Hepatocyte (in vitro differentiated cells): ENCODE results near the gene SBK2. TPM values are rescaled to one million over a fixed set of nuclear protein-coding genes. Genes with fewer than 3 reads are reported as not detected.

ENCODE experiments used
- DNase-seq: peaks from one replicate; pipeline ENCODE4 v3.0.0-alpha.2; 2016; ENCODE audit warnings: low spot score
- H2AFZ ChIP-seq: fragments of 200-600 bp; sonication (generic); 2 replicates; pipeline ENCODE4 v1.6.0; 2016; ENCODE audit warnings: antibody characterized with exemption, mild to moderate bottlenecking
- H3K27ac ChIP-seq: fragments of 200-600 bp; sonication (generic); 2 replicates; pipeline ENCODE4 v1.5.1; 2016; ENCODE audit warnings: mild to moderate bottlenecking
- H3K27me3 ChIP-seq: fragments of 200-600 bp; sonication (generic); 2 replicates; pipeline ENCODE4 v1.6.1; 2016
- H3K36me3 ChIP-seq: fragments of 200-600 bp; sonication (generic); replicated peaks from 2 replicates; pipeline ENCODE4 v1.5.1; 2016; ENCODE audit warnings: low read depth; ENCODE audit not compliant: insufficient read depth
- H3K4me1 ChIP-seq: fragments of 200-600 bp; sonication (generic); 2 replicates; pipeline ENCODE4 v1.5.1; 2016; ENCODE audit warnings: mild to moderate bottlenecking, moderate library complexity; ENCODE audit not compliant: insufficient read depth
- H3K4me2 ChIP-seq: fragments of 200-600 bp; sonication (generic); 2 replicates; pipeline ENCODE4 v1.6.0; 2016
- H3K4me3 ChIP-seq: fragments of 200-600 bp; sonication (generic); 2 replicates; pipeline ENCODE4 v1.5.1; 2016; ENCODE audit warnings: mild to moderate bottlenecking
- H3K79me2 ChIP-seq: fragments of 200-600 bp; sonication (generic); 2 replicates; pipeline ENCODE4 v1.6.0; 2017; ENCODE audit warnings: mild to moderate bottlenecking
- H3K9me2 ChIP-seq: fragments of 200-600 bp; sonication (generic); replicated peaks from 2 replicates; pipeline ENCODE4 v1.6.0; 2017; ENCODE audit warnings: mild to moderate bottlenecking; ENCODE audit not compliant: insufficient read depth
- H3K9me3 ChIP-seq: fragments of 200-600 bp; sonication (generic); 2 replicates; pipeline ENCODE4 v1.5.1; 2016; ENCODE audit warnings: low read depth, mild to moderate bottlenecking
- H4K20me1 ChIP-seq: fragments of 200-600 bp; sonication (generic); 2 replicates; pipeline ENCODE4 v1.6.0; 2016; ENCODE audit warnings: mild to moderate bottlenecking; ENCODE audit not compliant: insufficient read depth, poor library complexity, severe bottlenecking
- EZH2 ChIP-seq: fragments of 200-600 bp; sonication (generic); IDR thresholded peaks from 2 replicates; pipeline ENCODE4 v1.6.1; 2016; ENCODE audit warnings: antibody characterized with exemption, mild to moderate bottlenecking, borderline replicate concordance
- EZH2phosphoT487 ChIP-seq: fragments of 200-600 bp; sonication (generic); IDR thresholded peaks from one replicate; pipeline ENCODE4 v1.6.1; 2018; ENCODE audit warnings: antibody characterized with exemption, mild to moderate bottlenecking, low read depth, moderate library complexity; ENCODE audit not compliant: unreplicated experiment, severe bottlenecking
- WGBS: methylation state at CpG from one replicate; pipeline ENCODE4 v1.1.6; 2016; ENCODE audit warnings: low lambda C conversion rate; ENCODE audit errors: missing lambda C conversion rate; 5-methylcytosine and 5-hydroxymethylcytosine counted together
- polyA plus RNA-seq: library from polyadenylated mRNA; unstranded; fragments of >200 nt; fragmentation: Nextera tagmentation; extraction: Ambion mirVana; gene quantifications from 2 replicates; pipeline ENCODE4 v1.2.1, GENCODE V29; 2016
- total RNA-seq: library from RNA; depleted of rRNA; stranded (reverse); fragments of >200 nt; gene quantifications from 2 replicates; pipeline ENCODE4 v1.2.3, GENCODE V29; 2014
- TF ChIP-seq, protein P1 (sequence below): fragments of 200-600 bp; sonication (generic); IDR thresholded peaks from 2 replicates; pipeline ENCODE4 v1.5.1; 2016; ENCODE audit warnings: antibody characterized with exemption, mild to moderate bottlenecking; ENCODE audit not compliant: poor library complexity

Gene SBK2
- total and polyA plus RNA-seq, 2 experiments from 2014 or later = 0.30 to 0.51 TPM

DNA sequence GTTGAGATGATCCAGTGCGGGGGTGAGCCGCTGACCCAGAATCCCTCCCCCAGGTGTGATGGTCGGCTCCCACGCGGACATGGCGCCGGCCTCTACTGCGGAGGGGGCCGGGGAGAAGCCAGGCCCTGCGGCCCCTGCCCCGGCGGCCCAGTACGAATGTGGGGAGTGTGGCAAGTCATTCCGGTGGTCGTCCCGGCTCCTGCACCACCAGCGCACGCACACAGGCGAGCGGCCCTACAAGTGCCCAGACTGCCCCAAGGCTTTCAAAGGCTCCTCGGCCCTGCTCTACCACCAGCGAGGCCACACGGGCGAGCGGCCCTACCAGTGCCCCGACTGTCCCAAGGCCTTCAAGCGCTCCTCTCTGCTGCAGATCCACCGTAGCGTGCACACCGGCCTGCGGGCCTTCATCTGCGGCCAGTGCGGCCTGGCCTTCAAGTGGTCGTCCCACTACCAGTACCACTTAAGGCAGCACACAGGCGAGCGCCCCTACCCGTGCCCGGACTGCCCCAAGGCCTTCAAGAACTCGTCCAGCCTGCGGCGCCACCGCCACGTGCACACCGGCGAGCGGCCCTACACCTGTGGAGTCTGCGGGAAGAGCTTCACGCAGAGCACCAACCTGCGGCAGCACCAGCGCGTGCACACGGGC lies 55.7 kb downstream of the SBK2 start:
- no peaks in the 10 kb centered on the region for H3K9me2 ChIP-seq
- no peak for DNase-seq
- TF ChIP-seq EZH2 (no peak), EZH2phosphoT487 (no peak)
- TF ChIP-seq, protein P1, sequence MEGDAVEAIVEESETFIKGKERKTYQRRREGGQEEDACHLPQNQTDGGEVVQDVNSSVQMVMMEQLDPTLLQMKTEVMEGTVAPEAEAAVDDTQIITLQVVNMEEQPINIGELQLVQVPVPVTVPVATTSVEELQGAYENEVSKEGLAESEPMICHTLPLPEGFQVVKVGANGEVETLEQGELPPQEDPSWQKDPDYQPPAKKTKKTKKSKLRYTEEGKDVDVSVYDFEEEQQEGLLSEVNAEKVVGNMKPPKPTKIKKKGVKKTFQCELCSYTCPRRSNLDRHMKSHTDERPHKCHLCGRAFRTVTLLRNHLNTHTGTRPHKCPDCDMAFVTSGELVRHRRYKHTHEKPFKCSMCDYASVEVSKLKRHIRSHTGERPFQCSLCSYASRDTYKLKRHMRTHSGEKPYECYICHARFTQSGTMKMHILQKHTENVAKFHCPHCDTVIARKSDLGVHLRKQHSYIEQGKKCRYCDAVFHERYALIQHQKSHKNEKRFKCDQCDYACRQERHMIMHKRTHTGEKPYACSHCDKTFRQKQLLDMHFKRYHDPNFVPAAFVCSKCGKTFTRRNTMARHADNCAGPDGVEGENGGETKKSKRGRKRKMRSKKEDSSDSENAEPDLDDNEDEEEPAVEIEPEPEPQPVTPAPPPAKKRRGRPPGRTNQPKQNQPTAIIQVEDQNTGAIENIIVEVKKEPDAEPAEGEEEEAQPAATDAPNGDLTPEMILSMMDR = no peak
- peaks cover 28% of the 10 kb centered on the region for H3K79me2 ChIP-seq
- no peaks in the 10 kb centered on the region for H3K36me3 ChIP-seq
- H4K20me1 ChIP-seq = no peaks in the 10 kb centered on the region
- H3K27ac ChIP-seq = no peak overlapping the region
- peaks cover 17% of the 10 kb centered on the region for H3K4me1 ChIP-seq
- 97% methylated on average over 50 of the region's 52 CpGs for WGBS
- H3K4me2 ChIP-seq = no peak overlapping the region
- H3K9me3 ChIP-seq = no peaks in the 10 kb centered on the region
- no peak overlapping the region for H3K4me3 ChIP-seq
- H3K27me3 ChIP-seq = no peaks in the 10 kb centered on the region
- no peak overlapping the region for H2AFZ ChIP-seq

DNA sequence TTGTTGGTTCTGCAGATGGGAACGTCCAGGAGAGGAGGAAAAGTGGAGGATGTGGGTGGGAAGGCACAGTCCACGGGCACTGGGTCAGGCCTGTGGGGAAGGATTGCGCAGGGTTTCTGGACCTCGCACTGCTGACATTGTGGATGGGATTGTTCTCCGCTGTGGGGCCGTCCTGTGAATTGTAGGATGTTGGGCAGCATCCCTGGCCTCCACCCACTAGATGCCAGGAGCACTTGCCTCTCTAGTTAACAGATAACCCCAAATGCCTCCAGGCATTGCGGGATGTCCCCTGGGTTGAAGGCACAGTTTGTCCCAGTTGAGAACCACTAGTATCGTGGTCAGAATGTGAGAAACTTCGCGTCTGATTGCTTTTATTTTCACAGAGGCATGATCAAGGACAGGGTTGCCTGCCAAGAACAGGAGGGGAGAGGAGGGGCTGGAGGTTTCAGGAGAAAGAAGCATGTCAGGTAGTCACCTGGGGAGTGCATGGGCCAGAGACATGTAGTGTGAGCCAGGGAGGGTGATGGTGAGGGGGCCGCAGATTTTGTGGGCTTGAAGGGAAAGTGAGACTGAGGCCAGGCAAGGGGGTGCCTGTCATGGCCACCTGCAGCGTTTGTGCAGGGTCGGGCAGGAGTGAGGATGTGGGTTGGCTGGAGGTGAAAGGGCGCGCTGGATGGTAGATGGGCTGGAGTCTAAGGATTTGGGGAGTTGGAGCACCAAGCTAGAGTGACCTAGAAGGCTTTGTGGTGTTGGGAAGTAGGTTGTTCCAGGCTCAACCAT lies 57.3 kb downstream of the SBK2 start:
- H3K27ac ChIP-seq = no peak overlapping the region
- no peak overlapping the region for H2AFZ ChIP-seq
- peaks cover 17% of the 10 kb centered on the region for H3K4me1 ChIP-seq
- H3K4me2 ChIP-seq = no peak overlapping the region
- WGBS = 89% methylated on average over 15 of the region's 15 CpGs
- H4K20me1 ChIP-seq = no peaks in the 10 kb centered on the region
- H3K9me2 ChIP-seq = no peaks in the 10 kb centered on the region
- no peaks in the 10 kb centered on the region for H3K27me3 ChIP-seq
- TF ChIP-seq, protein P1 = no peak
- TF ChIP-seq EZH2phosphoT487 = no peak
- no peak for TF ChIP-seq EZH2
- no peaks in the 10 kb centered on the region for H3K36me3 ChIP-seq
- no peak for DNase-seq
- H3K9me3 ChIP-seq = no peaks in the 10 kb centered on the region
- no peak overlapping the region for H3K4me3 ChIP-seq
- H3K79me2 ChIP-seq = peaks cover 25% of the 10 kb centered on the region

DNA sequence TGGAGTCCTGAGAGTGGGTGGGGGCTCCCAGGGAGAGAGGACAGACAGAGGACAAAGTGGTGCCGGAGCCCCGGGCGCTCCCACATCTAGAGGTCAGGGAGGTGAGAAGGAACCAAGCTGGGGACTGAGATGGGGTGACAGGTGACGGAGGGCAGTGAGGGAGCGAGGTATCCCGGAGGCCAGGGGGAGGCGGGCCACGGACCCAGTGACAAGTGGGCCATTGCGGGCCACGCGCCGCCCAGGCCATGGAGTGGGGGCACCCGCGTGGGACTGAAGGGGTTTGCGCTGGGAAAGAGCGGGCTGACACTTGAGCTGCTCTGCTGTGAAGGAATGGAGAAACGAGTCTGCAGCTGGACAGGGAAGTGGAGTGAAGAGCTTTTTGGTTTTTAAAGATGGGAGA lies 57.9 kb downstream of the SBK2 start:
- no peaks in the 10 kb centered on the region for H3K27me3 ChIP-seq
- H3K4me1 ChIP-seq = peaks cover 13% of the 10 kb centered on the region
- H3K4me2 ChIP-seq = no peak overlapping the region
- H3K9me2 ChIP-seq = no peaks in the 10 kb centered on the region
- TF ChIP-seq, protein P1 = no peak
- TF ChIP-seq EZH2 = no peak
- no peak for TF ChIP-seq EZH2phosphoT487
- H3K4me3 ChIP-seq = no peak overlapping the region
- H3K79me2 ChIP-seq = peaks cover 20% of the 10 kb centered on the region
- no peaks in the 10 kb centered on the region for H3K9me3 ChIP-seq
- WGBS = 91% methylated on average over 17 of the region's 17 CpGs
- no peak for DNase-seq
- H3K36me3 ChIP-seq = no peaks in the 10 kb centered on the region
- H4K20me1 ChIP-seq = no peaks in the 10 kb centered on the region
- no peak overlapping the region for H2AFZ ChIP-seq
- H3K27ac ChIP-seq = no peak overlapping the region

Other genes with a start within 250 kb of the SBK2 start
- 10.6 and 25.4 TPM in 2 replicates for gene TMEM150B, start 211.8 kb downstream of the SBK2 start, total RNA-seq
- 8.1 and 9.2 TPM in 2 replicates for gene TMEM150B, start 211.8 kb downstream of the SBK2 start, polyA plus RNA-seq
- 13.6 and 22.8 TPM in 2 replicates for gene KMT5C, start 197.3 kb downstream of the SBK2 start, total RNA-seq
- gene KMT5C, start 197.3 kb downstream of the SBK2 start, polyA plus RNA-seq = 23.6 and 38.0 TPM in 2 replicates
- gene COX6B2, start 182.4 kb downstream of the SBK2 start, total RNA-seq = 0.20 and 0.50 TPM in 2 replicates
- 4.5 and 7.8 TPM in 2 replicates for gene COX6B2, start 182.4 kb downstream of the SBK2 start, polyA plus RNA-seq
- gene GARIN5B, start 173.9 kb downstream of the SBK2 start, total RNA-seq = not detected in 2 replicates
- gene GARIN5B, start 173.9 kb downstream of the SBK2 start, polyA plus RNA-seq = 0.18 TPM in 1 of 2 replicates, not detected in the other
- 1.4 and 4.4 TPM in 2 replicates for gene IL11, start 166.7 kb downstream of the SBK2 start, total RNA-seq
- 6.6 and 8.5 TPM in 2 replicates for gene IL11, start 166.7 kb downstream of the SBK2 start, polyA plus RNA-seq
- gene TMEM190, start 160.3 kb downstream of the SBK2 start, total RNA-seq = not detected in 2 replicates
- 6.6 and 13.0 TPM in 2 replicates for gene TMEM190, start 160.3 kb downstream of the SBK2 start, polyA plus RNA-seq
- 1.8 and 9.1 TPM in 2 replicates for gene TMEM238, start 152.8 kb downstream of the SBK2 start, total RNA-seq
- gene TMEM238, start 152.8 kb downstream of the SBK2 start, polyA plus RNA-seq = 29.6 and 39.2 TPM in 2 replicates
- 604 and 984 TPM in 2 replicates for gene RPL28, start 151.2 kb downstream of the SBK2 start, total RNA-seq
- 410 and 437 TPM in 2 replicates for gene RPL28, start 151.2 kb downstream of the SBK2 start, polyA plus RNA-seq
- gene UBE2S, start 129.3 kb downstream of the SBK2 start, total RNA-seq = 18.5 and 20.4 TPM in 2 replicates
- 105 and 116 TPM in 2 replicates for gene UBE2S, start 129.3 kb downstream of the SBK2 start, polyA plus RNA-seq
- gene SHISA7, start 93.8 kb downstream of the SBK2 start, total RNA-seq = not detected in 2 replicates
- gene SHISA7, start 93.8 kb downstream of the SBK2 start, polyA plus RNA-seq = not detected in 2 replicates
- 79.3 and 90.4 TPM in 2 replicates for gene ISOC2, start 75.5 kb downstream of the SBK2 start, total RNA-seq
- 64.2 and 72.2 TPM in 2 replicates for gene ISOC2, start 75.5 kb downstream of the SBK2 start, polyA plus RNA-seq
- not detected in 2 replicates for gene C19orf85, start 72.4 kb downstream of the SBK2 start, total RNA-seq
- gene C19orf85, start 72.4 kb downstream of the SBK2 start, polyA plus RNA-seq = not detected in 2 replicates
- gene ZNF628, start 60.5 kb downstream of the SBK2 start, total RNA-seq = 2.2 and 4.7 TPM in 2 replicates
- gene ZNF628, start 60.5 kb downstream of the SBK2 start, polyA plus RNA-seq = 1.0 and 1.2 TPM in 2 replicates
- 14.0 and 22.3 TPM in 2 replicates for gene NAT14, start 51.9 kb downstream of the SBK2 start, total RNA-seq
- 40.3 and 43.6 TPM in 2 replicates for gene NAT14, start 51.9 kb downstream of the SBK2 start, polyA plus RNA-seq
- 0.04 and 0.80 TPM in 2 replicates for gene SSC5D, start 48.7 kb downstream of the SBK2 start, total RNA-seq
- 3.2 and 5.1 TPM in 2 replicates for gene SSC5D, start 48.7 kb downstream of the SBK2 start, polyA plus RNA-seq
- gene SBK3, start 8.4 kb upstream of the SBK2 start, total RNA-seq = 0.57 TPM in 1 of 2 replicates, not detected in the other
- 0.92 TPM in 1 of 2 replicates, not detected in the other for gene SBK3, start 8.4 kb upstream of the SBK2 start, polyA plus RNA-seq
- gene ZNF579, start 43.7 kb upstream of the SBK2 start, total RNA-seq = 4.1 and 5.1 TPM in 2 replicates
- gene ZNF579, start 43.7 kb upstream of the SBK2 start, polyA plus RNA-seq = 14.8 and 21.7 TPM in 2 replicates
- gene FIZ1, start 62.4 kb upstream of the SBK2 start, total RNA-seq = 3.8 and 5.6 TPM in 2 replicates
- gene FIZ1, start 62.4 kb upstream of the SBK2 start, polyA plus RNA-seq = 14.0 and 16.4 TPM in 2 replicates
- gene ZNF524, start 63.2 kb upstream of the SBK2 start, total RNA-seq = 8.4 and 12.4 TPM in 2 replicates
- 18.5 and 19.5 TPM in 2 replicates for gene ZNF524, start 63.2 kb upstream of the SBK2 start, polyA plus RNA-seq
- gene ZNF865, start 68.5 kb upstream of the SBK2 start, total RNA-seq = 3.0 and 3.1 TPM in 2 replicates
- 1.7 and 2.2 TPM in 2 replicates for gene ZNF865, start 68.5 kb upstream of the SBK2 start, polyA plus RNA-seq
- gene ZNF784, start 87.4 kb upstream of the SBK2 start, total RNA-seq = 6.7 and 7.2 TPM in 2 replicates
- 5.5 and 10.0 TPM in 2 replicates for gene ZNF784, start 87.4 kb upstream of the SBK2 start, polyA plus RNA-seq
- gene ZNF580, start 103.9 kb upstream of the SBK2 start, total RNA-seq = 6.1 and 10.1 TPM in 2 replicates
- gene ZNF580, start 103.9 kb upstream of the SBK2 start, polyA plus RNA-seq = 53.8 and 71.5 TPM in 2 replicates
- gene ZNF581, start 106.5 kb upstream of the SBK2 start, total RNA-seq = 12.2 and 17.3 TPM in 2 replicates
- 14.2 and 22.5 TPM in 2 replicates for gene ZNF581, start 106.5 kb upstream of the SBK2 start, polyA plus RNA-seq
- 13.0 and 18.3 TPM in 2 replicates for gene CCDC106, start 111.1 kb upstream of the SBK2 start, total RNA-seq
- 30.5 and 31.7 TPM in 2 replicates for gene CCDC106, start 111.1 kb upstream of the SBK2 start, polyA plus RNA-seq
- 94.6 and 99.6 TPM in 2 replicates for gene U2AF2, start 117.9 kb upstream of the SBK2 start, total RNA-seq
- 16.1 and 18.0 TPM in 2 replicates for gene U2AF2, start 117.9 kb upstream of the SBK2 start, polyA plus RNA-seq
- 40.2 and 74.8 TPM in 2 replicates for gene EPN1, start 138.1 kb upstream of the SBK2 start, total RNA-seq
- 154 and 165 TPM in 2 replicates for gene EPN1, start 138.1 kb upstream of the SBK2 start, polyA plus RNA-seq
- not detected in 2 replicates for gene NLRP9, start 201.3 kb upstream of the SBK2 start, total RNA-seq
- not detected in 2 replicates for gene NLRP9, start 201.3 kb upstream of the SBK2 start, polyA plus RNA-seq
- not detected in 2 replicates for gene RFPL4A, start 222.0 kb upstream of the SBK2 start, total RNA-seq
- gene RFPL4A, start 222.0 kb upstream of the SBK2 start, polyA plus RNA-seq = not detected in 2 replicates
- not detected in 2 replicates for gene RFPL4AL1, start 232.0 kb upstream of the SBK2 start, total RNA-seq
- not detected in 2 replicates for gene RFPL4AL1, start 232.0 kb upstream of the SBK2 start, polyA plus RNA-seq